HG02588 (cell line): ENCODE results near the gene PTGES.
"Not testable (repeated sequence)": the region's sequence is repeated elsewhere in the genome, so short reads cannot be mapped to it uniquely, and the experiment has no call there.

Source experiments
- ATAC-seq: cut with Tn5 transposase; IDR thresholded peaks from one replicate; pipeline ENCODE4 v1.9.1; 2021; ENCODE audit warnings: mild to moderate bottlenecking, moderate library complexity; ENCODE audit not compliant: unreplicated experiment

PTGES gene

DNA sequence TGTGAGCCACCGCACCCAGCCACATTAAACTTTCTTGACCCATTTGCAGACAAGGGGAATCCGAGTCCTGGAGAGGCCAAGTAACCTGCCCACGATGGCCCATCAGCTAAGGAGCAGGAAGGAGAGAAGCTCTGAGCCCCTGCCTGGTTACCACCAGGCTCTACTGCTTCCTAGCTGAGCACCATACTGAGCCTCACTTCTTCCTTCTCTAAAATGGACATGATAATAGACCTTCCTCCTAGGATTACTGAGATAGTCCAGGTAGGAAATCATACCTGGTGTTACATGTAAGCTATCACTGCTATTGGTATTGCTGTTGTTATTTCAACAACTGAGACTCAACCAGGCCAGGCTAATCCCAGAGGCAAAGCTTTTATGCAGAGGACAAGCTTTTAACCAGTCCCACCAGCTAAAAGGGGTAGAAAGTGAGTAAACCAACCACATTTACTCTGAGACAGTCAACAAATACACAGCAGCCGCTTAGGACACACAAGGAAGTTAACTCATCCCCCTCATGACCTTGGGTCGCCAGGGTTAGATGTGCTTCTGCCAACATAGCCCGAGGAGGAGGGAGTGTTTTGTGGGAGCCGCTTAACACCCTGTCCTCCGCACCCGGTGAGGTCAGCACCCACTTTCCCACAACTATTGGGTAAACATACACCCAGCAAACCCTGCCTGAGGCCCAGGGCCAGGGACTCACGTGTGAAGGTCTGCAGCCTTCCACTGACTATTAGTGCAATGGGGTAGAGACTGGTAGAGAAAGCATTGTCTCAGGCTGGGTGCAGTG, 20.6 kb upstream of the PTGES start:
- no peak for ATAC-seq

DNA sequence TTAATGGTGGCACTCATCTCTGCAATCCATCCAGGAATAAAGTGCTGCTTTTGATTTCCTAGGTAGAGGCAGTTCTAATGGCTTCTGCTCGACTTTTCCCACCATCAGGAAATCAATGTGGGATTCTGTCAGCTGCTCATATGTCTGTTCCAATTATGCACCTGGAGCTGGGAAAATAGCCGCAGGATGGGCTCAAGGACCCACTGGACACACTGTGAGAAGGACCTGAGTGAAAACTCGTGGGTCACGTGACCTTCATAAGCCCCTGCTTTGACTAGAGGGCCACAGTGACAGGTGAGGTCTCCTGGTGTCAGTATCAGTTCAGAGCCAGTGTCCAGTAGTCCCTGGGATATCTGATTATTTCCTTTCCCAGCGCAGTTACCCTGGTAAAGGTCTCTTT, 17.9 kb upstream of the PTGES start:
- ATAC-seq = no peak

DNA sequence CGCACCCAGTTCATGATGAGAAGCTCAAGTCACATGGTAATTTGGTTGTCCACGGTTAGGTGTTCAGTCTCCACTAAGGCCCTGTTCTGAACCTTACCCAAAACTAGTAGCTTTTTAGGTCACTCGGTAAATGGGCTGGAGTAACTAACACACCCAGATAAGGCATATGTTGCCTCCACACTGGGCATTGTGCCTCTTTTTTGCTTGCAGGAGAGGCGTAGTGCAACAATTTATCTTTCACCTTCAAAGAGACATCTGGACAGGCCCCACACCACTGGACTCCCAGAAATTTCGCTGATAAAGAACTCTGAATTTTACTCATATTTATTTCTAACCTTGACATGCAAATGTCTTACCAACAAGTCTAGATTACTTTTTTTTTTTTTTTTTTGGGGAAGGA, 16.8 kb upstream of the PTGES start:
- no peak for ATAC-seq

DNA sequence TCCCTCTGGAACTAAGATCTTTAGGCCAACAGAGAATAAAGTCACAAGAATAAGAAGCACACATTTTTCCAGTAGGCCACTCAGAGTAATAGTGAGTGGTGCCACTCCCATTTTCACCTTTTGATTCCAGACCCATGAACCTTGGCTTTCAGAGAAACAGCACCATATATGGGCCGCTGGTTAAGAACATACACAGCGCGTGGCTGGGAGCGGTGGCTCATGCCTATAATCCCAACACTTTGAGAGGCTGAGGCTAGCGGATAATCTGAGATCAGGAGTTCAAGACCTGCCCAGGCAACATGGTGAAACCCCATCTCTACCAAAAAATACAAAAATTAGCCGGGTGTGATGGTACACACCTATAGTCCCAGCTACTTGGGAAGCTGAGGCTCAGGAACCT, 15.6 kb upstream of the PTGES start:
- no peak for ATAC-seq

GRCh38 chr9:129765764-129766317, 13.0 kb upstream of the PTGES start:
- ATAC-seq = no peak

DNA sequence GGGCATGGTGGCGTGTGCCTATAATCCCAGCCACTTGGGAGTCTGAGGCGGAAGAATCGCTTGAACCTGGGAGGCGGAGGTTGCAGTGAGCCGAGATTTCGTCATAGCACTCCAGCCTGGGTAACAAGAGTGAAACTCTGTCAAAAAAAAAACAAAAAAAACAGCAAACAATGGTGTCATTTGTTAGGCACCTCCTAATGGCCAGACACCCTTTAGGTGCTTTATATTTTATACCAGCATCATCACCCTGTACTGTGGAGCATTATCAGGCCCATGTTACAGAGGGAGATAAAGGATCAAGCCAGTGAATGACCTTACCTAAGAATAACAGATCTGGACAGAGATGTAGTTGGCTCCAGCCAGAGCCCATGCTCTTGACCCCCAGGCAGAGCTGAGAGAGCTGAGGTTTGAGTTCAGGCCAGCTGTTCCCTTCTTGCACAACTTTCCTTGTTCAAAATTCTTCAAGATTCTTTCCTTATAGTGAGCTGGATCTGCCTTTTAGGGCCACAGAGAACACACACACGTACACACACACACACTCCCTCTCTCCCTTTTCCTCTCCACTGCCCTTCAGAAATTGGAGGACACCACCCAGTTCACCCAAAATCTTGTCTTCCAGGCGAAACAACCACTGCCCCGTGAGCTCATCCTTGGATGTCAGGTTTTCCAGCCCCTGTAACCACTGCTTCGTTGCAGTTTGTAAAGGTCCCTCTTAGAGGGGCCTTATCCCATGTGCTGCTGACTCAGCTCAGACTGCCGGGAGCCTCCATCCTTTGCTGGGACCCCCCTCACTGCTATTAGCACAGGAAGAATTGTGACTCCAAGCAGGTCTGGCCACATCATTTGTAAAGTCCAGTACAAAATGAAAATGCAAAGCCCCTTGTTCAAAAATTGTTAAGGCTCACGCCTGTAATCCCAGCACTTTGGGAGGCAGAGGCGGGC, 10.4 kb upstream of the PTGES start:
- no peak for ATAC-seq

DNA sequence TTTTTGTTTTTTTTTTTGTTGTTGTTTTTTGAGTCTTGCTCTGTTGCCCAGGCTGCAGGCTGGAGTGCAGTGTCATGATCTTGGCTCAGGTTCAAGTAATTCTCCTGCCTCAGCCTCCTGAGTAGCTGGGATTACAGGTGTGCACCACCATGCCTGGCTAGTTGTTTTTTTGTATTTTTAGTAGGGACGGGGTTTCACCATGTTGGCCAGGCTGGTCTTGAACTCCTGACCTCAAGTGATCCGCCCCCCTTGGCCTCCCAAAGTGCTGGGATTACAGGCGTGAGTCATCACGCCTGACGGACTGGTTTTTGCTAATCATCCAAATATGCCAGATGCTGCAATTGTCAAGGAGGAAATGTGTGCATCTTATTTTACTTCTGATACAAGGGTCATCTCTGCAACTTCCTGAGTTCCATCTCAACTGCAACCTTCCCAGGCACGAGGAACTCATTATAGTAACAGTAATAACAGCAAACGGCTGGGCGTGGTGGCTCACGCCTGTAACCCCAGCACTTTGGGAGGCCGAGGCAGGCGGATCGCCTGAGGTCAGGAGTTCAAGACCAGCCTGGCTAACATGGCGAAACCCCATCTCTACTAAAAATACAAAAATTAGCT, 9.6 kb upstream of the PTGES start:
- not testable (repeated sequence) for ATAC-seq

GRCh38 chr9:129761901-129762369, 9.1 kb upstream of the PTGES start:
- no peak for ATAC-seq

GRCh38 chr9:129761293-129761900, 8.6 kb upstream of the PTGES start:
- ATAC-seq = no peak

DNA sequence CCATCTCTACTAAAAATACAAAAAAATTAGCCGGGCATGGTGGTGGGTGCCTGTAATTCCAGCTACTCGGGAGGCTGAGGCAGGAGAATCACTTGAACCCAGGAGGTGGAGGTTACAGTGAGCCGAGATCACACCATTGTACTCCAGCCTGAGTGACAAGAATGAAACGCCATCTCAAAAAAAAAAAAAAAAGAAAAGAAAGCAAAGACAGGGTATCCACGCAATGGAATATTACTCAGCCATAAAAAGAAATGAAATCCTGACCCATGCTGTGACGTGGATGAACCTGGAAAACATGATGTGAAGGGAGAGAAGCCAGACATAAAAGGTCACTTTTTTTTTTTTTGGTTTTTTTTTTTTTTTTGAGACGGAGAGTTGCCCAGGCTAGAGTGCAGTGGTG, 7.9 kb upstream of the PTGES start:
- ATAC-seq = not testable (repeated sequence)

GRCh38 chr9:129759804-129760502, 7.1 kb upstream of the PTGES start:
- no peak for ATAC-seq

GRCh38 chr9:129759319-129759718, 6.5 kb upstream of the PTGES start:
- ATAC-seq = no peak

- ATAC-seq = no peak
Observed at GRCh38 chr9:129757045-129757444, 4.2 kb upstream of the PTGES start.

DNA sequence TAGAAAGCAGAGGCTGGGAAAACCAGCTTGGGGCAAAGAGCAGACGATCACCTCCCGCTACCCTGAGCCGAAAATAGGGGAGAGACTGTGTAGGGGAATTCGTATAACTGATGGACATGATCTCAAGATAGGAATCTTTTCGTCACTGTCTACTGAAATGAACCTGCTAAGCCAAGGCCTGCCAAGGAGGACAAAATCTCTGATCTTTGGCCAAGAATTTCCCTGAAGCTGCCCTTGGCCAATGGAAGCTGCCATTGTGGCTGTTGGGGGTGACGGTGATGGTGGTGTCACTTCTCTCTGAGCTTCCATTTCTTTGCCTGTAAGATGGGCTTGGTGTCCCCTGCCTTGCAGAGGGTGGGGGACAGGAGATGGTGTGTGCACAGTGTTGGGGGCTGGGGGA, 3.3 kb upstream of the PTGES start:
- no peak for ATAC-seq

DNA sequence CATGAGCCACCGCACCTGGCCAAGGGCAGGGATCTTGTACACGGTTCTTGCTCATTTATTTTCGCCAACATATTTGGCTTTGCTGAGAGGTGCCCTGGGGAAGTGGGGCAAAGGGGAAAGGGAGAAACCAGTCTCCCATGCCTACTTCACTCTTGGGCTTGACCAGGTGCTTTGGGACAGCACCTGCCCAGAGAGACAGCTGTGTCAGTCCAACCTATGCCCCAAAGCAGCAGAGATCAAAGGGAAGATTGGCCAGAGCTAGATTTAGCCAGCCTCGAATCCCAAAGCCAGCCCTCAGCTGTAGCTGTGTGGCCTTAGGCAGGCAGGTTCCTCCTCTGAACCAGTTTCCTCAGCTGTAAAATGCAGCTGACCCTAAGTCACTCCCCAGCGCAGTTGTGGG, 2.3 kb upstream of the PTGES start:
- no peak for ATAC-seq

- ATAC-seq = no peak
Observed at GRCh38 chr9:129751841-129752801, 721 bp downstream of the PTGES start.

DNA sequence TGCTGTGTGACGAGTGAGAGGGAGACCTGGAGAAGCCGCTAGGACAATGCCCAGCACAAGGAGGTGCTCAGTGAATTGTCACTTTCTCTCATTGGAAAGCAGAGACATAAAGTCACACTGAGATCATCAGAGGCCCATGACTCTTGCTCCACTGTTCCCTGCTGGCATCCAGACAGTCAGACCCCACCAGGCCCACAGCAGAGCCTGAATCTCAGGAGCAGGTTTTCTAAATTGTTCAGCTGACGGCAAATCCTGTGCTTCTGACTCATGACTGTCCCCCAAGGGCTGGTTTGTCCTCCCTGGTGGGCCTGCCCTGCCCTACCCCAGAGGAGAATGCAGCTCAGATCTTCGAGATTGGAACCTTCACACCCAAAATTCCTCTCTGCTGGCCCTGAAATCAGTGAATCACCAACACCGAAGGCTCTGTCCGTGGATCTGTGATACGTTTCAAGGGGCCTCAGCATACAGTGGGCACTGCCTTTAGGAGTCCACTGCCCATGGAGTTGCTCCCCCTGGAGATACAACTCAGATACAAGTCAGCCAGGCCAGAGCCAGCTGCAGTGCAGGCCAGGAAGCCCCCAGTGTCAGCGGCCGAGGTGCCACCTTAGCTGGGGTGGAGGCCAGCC, 2.7 kb downstream of the PTGES start:
- ATAC-seq = no peak

DNA sequence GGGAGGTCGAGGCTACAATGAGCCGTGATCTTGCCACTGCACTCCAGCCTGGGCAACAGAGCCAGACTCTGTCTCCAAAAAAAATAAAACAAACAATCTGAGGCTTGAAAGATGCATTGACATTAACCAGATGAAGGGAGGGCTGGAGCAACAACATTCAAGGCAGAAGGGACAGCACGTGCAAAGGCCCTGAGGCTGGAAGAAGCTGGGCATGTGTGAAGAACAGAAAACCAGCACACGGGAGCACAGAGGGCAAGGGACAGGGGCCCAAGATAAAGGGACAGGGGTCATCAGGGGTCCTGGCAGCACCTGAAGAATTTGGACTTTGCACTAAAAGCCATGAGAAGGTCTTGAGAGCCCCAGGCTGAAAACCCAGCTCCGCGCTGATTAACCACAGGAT, 3.3 kb downstream of the PTGES start:
- ATAC-seq = no peak

DNA sequence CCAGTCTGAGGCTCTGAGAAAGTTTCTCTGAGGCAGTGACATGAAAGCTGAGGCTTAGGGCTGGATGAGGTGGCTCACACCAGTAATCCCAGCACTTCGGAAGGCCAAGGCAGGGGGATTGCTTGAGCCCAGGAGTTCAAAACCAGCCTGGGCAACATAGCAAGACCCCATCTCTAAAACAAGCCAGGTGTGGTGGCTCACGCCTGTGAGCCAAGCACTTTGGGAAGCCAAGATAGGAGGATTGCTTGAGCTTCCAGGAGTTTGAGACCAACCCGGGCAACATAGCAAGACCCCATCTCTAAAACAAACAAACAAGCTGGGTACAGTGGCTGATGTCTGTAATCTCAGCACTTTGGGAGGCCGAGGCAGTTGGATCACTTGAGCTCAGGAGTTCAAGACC, 3.8 kb downstream of the PTGES start:
- ATAC-seq = not testable (repeated sequence)
